ENCODE measurements around the gene SYNPO2L.

- TF ChIP-seq CTCF (IDR thresholded peaks at IDR 0.05) = no peak
- no peak for TF ChIP-seq POLR2A (IDR thresholded peaks at IDR 0.05)
- TF ChIP-seq POLR2AphosphoS5 (IDR thresholded peaks at IDR 0.05) = no peak
- no peak for TF ChIP-seq EP300 (IDR thresholded peaks at IDR 0.05; ENCODE audit: low read depth)
Measured at GRCh38 chr10:73643362-73643761, 12.5 kb downstream of the SYNPO2L start.

Data from transverse colon (tissue), 4 donors.